Neuronal stem cell (in vitro differentiated cells): ENCODE measurements around the gene ZNF683.
A peak's percentile ranks its signal among the peaks of the same experiment; 100 is the strongest.

Source experiments
- DNase-seq: peaks from one replicate; pipeline ENCODE4 v3.0.0-alpha.2; 2013; ENCODE audit warnings: low spot score
- H2AFZ ChIP-seq: one replicate; pipeline ENCODE4 v1.6.1; 2013; ENCODE audit warnings: mild to moderate bottlenecking, low read length, inconsistent platforms
- H2AK5ac ChIP-seq: 2 replicates; pipeline ENCODE4 v1.6.1; 2013; ENCODE audit warnings: low read depth, mild to moderate bottlenecking, inconsistent platforms, low read length, moderate library complexity, mixed read lengths
- H2BK120ac ChIP-seq: 2 replicates; pipeline ENCODE4 v1.6.1; 2013; ENCODE audit warnings: low read depth, mild to moderate bottlenecking, inconsistent platforms, low read length, moderate library complexity, mixed read lengths
- H2BK12ac ChIP-seq: one replicate; pipeline ENCODE4 v1.6.1; 2013; ENCODE audit warnings: low read length, inconsistent platforms
- H2BK15ac ChIP-seq: 2 replicates; pipeline ENCODE4 v1.6.1; 2013; ENCODE audit warnings: mild to moderate bottlenecking, low read length, inconsistent platforms, mixed read lengths
- H2BK5ac ChIP-seq: one replicate; pipeline ENCODE4 v1.6.1; 2013; ENCODE audit warnings: inconsistent platforms, mild to moderate bottlenecking, low read length, moderate library complexity
- H3K14ac ChIP-seq: one replicate; pipeline ENCODE4 v1.6.1; 2013; ENCODE audit warnings: low read length, inconsistent platforms
- H3K18ac ChIP-seq: 2 replicates; pipeline ENCODE4 v1.6.1; 2013; ENCODE audit warnings: low read length, inconsistent platforms
- H3K23ac ChIP-seq: 2 replicates; pipeline ENCODE4 v1.6.1; 2013; ENCODE audit warnings: low read depth, mild to moderate bottlenecking, mixed read lengths, low read length, inconsistent platforms; ENCODE audit not compliant: poor library complexity
- H3K27ac ChIP-seq: replicated peaks from 3 replicates; pipeline ENCODE4 v1.5.1; 2013; ENCODE audit warnings: low read length, inconsistent platforms
- H3K27me3 ChIP-seq, 3 experiments: 2 replicates each; pipeline ENCODE4 v1.6.1; 2013; ENCODE audit warnings: low read length in 3 of 3, mild to moderate bottlenecking in 2 of 3, inconsistent platforms in 1 of 3, low read depth in 1 of 3, mixed read lengths in 1 of 3, moderate library complexity in 1 of 3; ENCODE audit not compliant: control insufficient read depth in 3 of 3, insufficient read depth in 3 of 3
- H3K36me3 ChIP-seq, 2 donors: replicated peaks in 1 of 2; 2 replicates each; pipeline ENCODE4 v1.6.1; 2013; ENCODE audit warnings: low read length in 2 of 2; ENCODE audit not compliant: control insufficient read depth in 2 of 2, insufficient read depth in 2 of 2
- H3K4ac ChIP-seq: 2 replicates; pipeline ENCODE4 v1.6.1; 2013; ENCODE audit warnings: inconsistent platforms, mild to moderate bottlenecking, low read length, moderate library complexity
- H3K4me1 ChIP-seq, 2 donors: 1 replicate in 1 of 2; 2 replicates in 1 of 2; pipeline ENCODE4 v1.6.1; 2013; ENCODE audit warnings: low read length in 2 of 2, low read depth in 1 of 2; ENCODE audit not compliant: control insufficient read depth in 2 of 2, insufficient read depth in 1 of 2
- H3K4me2 ChIP-seq: one replicate; pipeline ENCODE4 v1.6.1; 2013; ENCODE audit warnings: mild to moderate bottlenecking, low read length, inconsistent platforms; ENCODE audit not compliant: insufficient read depth, poor library complexity, severe bottlenecking
- H3K4me3 ChIP-seq, 2 donors: 2 replicates each; pipeline ENCODE4 v1.5.1; 2013; ENCODE audit warnings: low read length in 2 of 2, mild to moderate bottlenecking in 2 of 2, inconsistent platforms in 1 of 2, moderate library complexity in 1 of 2
- H3K79me1 ChIP-seq: one replicate; pipeline ENCODE4 v1.6.1; 2013; ENCODE audit warnings: low read depth, mild to moderate bottlenecking, inconsistent platforms, low read length, moderate library complexity
- H3K9ac ChIP-seq: one replicate; pipeline ENCODE4 v1.6.1; 2013; ENCODE audit warnings: mild to moderate bottlenecking, low read depth, low read length, inconsistent platforms; ENCODE audit not compliant: poor library complexity
- H3K9me3 ChIP-seq, 2 donors: replicated peaks in 1 of 2; 2 replicates each; pipeline versions ENCODE3 to v1.6.1; 2013; ENCODE audit warnings: low read length in 2 of 2, mild to moderate bottlenecking in 2 of 2, inconsistent platforms in 1 of 2, low read depth in 1 of 2, mixed read lengths in 1 of 2, moderate library complexity in 1 of 2; ENCODE audit not compliant: control insufficient read depth in 2 of 2, insufficient read depth in 1 of 2
- H4K8ac ChIP-seq: one replicate; pipeline ENCODE4 v1.6.1; 2013; ENCODE audit warnings: low read depth, mild to moderate bottlenecking, inconsistent platforms, low read length, moderate library complexity
- H4K91ac ChIP-seq: one replicate; pipeline ENCODE4 v1.6.1; 2013; ENCODE audit warnings: low read length, low read depth, mild to moderate bottlenecking, inconsistent platforms; ENCODE audit not compliant: poor library complexity
- WGBS, 2 donors: extraction: QIAGEN DNeasy Blood & Tissue Kit; methylation state at CpG; one replicate each; pipeline ENCODE4 v1.1.7; 2013; ENCODE audit warnings: missing lambda C conversion rate in 2 of 2, mixed read lengths in 1 of 2; ENCODE audit not compliant: insufficient read length in 2 of 2, insufficient replicate concordance in 1 of 2; ENCODE audit errors: extremely low coverage in 2 of 2; 5-methylcytosine and 5-hydroxymethylcytosine counted together

ZNF683 gene

DNA sequence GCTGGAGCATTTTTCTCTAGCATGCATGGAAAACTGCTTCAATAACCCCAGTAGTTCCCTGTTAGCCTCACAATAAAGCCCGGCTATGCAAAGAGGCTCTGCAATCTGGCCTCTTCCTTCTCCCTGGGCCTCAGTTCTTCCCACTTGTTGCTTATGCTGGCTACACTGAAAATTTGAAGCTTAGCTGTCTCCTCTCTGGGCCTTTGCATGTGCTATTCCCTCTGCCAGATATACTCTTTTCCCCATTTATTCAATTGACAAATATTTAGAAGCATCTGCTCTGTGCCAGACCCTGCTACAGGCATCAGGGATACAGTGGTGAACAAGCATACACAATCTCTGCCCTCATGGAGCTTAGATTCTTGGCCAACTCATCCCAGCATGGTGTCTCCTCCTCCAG, 33.9 kb downstream of the ZNF683 start:
- Histone ChIP-seq H3K9me3 (no peaks in the 10 kb centered on the region), H3K14ac (no peak overlapping the region), H3K27ac (no peak overlapping the region), H3K18ac (no peak overlapping the region), H2BK12ac (no peak overlapping the region), H2AK5ac (no peak overlapping the region), H3K36me3 (no peaks in the 10 kb centered on the region), H3K4me2 (no peak overlapping the region), H2AFZ (no peak overlapping the region), H2BK15ac (no peak overlapping the region), H2BK5ac (no peak overlapping the region), H3K4me1 (peaks cover 14 to 19% of the 10 kb centered on the region in 2 donors), H4K8ac (no peak overlapping the region), H3K79me1 (peaks cover 2% of the 10 kb centered on the region), H3K4me3 (no peak overlapping the region), H2BK120ac (no peak overlapping the region), H3K4ac (no peak overlapping the region), H4K91ac (no peak overlapping the region), H3K9ac (no peak overlapping the region), H3K27me3 (no peaks in the 10 kb centered on the region), H3K23ac (no peak overlapping the region)
- no peak for DNase-seq
- no CpG with 5 or more reads among the region's 1 CpG for WGBS, 2 donors

DNA sequence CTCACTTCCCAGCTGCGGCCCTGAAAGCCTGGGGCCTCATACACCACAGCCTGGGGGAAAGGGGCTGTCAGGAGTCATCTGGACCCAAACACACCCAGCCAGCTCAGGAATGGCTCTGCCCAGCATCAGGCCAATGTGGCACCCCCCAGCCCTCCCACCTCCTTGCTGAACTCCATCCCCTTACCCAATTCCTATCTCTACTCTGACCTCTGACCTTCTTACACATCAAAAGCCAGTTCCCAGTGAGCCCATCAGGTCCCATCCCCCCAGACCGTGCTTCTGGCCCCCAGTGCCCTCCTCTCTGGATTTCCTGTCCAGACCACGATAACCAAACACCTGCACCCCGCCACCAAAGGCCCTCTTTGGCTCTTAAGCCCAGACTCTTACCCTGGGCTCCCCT, 34.9 kb downstream of the ZNF683 start:
- Histone ChIP-seq H2BK120ac (no peak overlapping the region), H3K79me1 (peaks cover 2% of the 10 kb centered on the region), H4K91ac (no peak overlapping the region), H3K27me3 (no peaks in the 10 kb centered on the region), H3K23ac (peak overlapping the region; percentile 1), H2AK5ac (peak overlapping the region; percentile 36), H3K4ac (no peak overlapping the region), H2BK5ac (no peak overlapping the region), H3K9ac (no peak overlapping the region), H4K8ac (no peak overlapping the region), H3K4me2 (no peak overlapping the region), H2BK12ac (no peak overlapping the region), H3K14ac (no peak overlapping the region), H3K18ac (peak overlapping the region; percentile 25), H3K4me1 (peaks cover 14 to 19% of the 10 kb centered on the region in 2 donors), H2BK15ac (peak overlapping the region; percentile 99), H3K27ac (no peak overlapping the region), H3K9me3 (no peaks in the 10 kb centered on the region), H3K4me3 (no peak overlapping the region), H2AFZ (peak overlapping the region; percentile 78), H3K36me3 (no peaks in the 10 kb centered on the region)
- no peak for DNase-seq
- WGBS, 2 donors = no CpG with 5 or more reads among the region's 4 CpGs

DNA sequence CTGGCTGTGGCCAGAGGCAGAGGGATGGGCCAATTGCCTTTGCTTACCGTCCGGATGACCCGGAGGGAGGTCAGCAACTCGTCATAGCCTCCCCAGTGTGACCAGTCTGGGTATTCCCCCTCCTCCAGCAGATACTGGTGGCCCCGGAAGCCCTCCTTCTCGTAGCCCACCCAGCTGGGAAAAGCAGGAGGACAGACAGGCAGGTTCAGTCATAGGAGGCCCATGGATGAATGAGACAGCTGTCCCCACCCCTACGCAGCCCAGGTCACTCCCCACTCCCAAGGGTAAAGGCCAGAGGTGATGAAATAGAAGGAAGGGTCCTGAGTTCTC, 35.4 kb downstream of the ZNF683 start:
- Histone ChIP-seq H3K27ac (peak overlapping the region; percentile 24), H3K27me3 (no peaks in the 10 kb centered on the region), H2BK12ac (no peak overlapping the region), H2BK120ac (no peak overlapping the region), H4K91ac (no peak overlapping the region), H3K79me1 (peaks cover 2% of the 10 kb centered on the region), H4K8ac (no peak overlapping the region), H3K36me3 (no peaks in the 10 kb centered on the region), H2AK5ac (peak overlapping the region; percentile 72), H3K4me3 (peak overlapping the region in 1 of 2 donors; percentile 14), H3K4me1 (peaks cover 14 to 19% of the 10 kb centered on the region in 2 donors), H3K4me2 (no peak overlapping the region), H3K23ac (no peak overlapping the region), H2BK5ac (peak overlapping the region; percentile 82), H3K9ac (peak overlapping the region; percentile 47), H3K4ac (no peak overlapping the region), H3K9me3 (no peaks in the 10 kb centered on the region), H2AFZ (peak overlapping the region; percentile 78), H3K14ac (no peak overlapping the region), H3K18ac (no peak overlapping the region), H2BK15ac (peak overlapping the region; percentile 99)
- no CpG with 5 or more reads among the region's 7 CpGs for WGBS, 2 donors
- DNase-seq = no peak

DNA sequence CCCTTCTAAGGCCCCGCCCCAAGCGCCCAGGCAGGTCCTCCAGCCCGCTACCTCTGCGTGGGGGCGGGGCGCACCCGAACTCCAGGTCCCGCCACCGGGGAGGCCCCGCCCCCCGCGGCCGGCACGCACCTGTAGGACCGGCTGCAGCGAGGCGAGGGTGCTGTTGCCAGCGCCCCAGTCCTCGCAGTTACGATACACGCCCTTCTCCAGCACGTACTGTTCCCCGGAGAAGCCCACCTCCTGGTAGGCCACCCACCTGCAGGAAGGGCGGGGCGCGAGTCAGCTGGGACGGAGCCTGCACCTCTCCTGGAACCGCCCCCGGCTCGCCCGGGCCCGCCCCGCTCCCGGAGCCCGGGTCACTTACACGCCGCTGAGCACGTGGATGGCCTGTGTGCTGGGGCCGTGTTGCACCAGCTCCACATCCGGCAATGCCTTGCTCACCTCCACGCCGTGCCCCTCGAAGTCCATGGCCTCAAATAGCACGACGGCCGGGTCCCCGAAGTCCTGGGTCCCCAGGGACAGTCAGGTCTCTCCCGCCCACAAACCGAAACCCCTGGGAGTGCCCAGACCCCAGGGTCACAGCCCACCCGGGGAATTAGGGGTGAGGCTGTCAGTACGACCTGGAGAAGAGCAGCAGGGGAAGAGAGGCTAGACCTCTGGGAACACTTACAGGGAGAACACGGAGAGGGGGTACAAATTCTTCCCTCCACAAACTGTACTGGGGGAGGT, 35.9 kb downstream of the ZNF683 start:
- H2AK5ac ChIP-seq = peak overlapping the region; percentile 72
- H3K79me1 ChIP-seq = peaks cover 2% of the 10 kb centered on the region
- H4K91ac ChIP-seq = peak overlapping the region; percentile 25
- WGBS, 2 donors = no CpG with 5 or more reads among the region's 52 CpGs
- H3K27me3 ChIP-seq = no peaks in the 10 kb centered on the region
- H2BK5ac ChIP-seq = peak overlapping the region; percentile 82
- H3K23ac ChIP-seq = peak overlapping the region; percentile 93
- no peak overlapping the region for H4K8ac ChIP-seq
- H2BK12ac ChIP-seq = peak overlapping the region; percentile 73
- no peak overlapping the region for H3K4ac ChIP-seq
- peak overlapping the region; percentile 98 for H3K18ac ChIP-seq
- no peaks in the 10 kb centered on the region for H3K9me3 ChIP-seq
- H3K9ac ChIP-seq = peak overlapping the region; percentile 86
- no peak overlapping the region for H3K27ac ChIP-seq
- peak overlapping the region in 1 of 2 donors; percentile 77 for H3K4me3 ChIP-seq
- peak overlapping the region; percentile 99 for H2BK15ac ChIP-seq
- H3K14ac ChIP-seq = peak overlapping the region; percentile 25
- peak overlapping the region; percentile 78 for H2AFZ ChIP-seq
- H3K4me2 ChIP-seq = peak overlapping the region; percentile 91
- no peaks in the 10 kb centered on the region for H3K36me3 ChIP-seq
- H2BK120ac ChIP-seq = no peak overlapping the region
- H3K4me1 ChIP-seq = peaks cover 14 to 19% of the 10 kb centered on the region in 2 donors
- peak; percentile 72 for DNase-seq
